ENCODE data around the gene ATMIN. TPM values are rescaled to one million over a fixed set of nuclear protein-coding genes. Genes with fewer than 3 reads are reported as not detected.

The ATMIN gene
- total RNA-seq, 2 donors from 2014 or later: 24.8 to 27.3 TPM

DNA sequence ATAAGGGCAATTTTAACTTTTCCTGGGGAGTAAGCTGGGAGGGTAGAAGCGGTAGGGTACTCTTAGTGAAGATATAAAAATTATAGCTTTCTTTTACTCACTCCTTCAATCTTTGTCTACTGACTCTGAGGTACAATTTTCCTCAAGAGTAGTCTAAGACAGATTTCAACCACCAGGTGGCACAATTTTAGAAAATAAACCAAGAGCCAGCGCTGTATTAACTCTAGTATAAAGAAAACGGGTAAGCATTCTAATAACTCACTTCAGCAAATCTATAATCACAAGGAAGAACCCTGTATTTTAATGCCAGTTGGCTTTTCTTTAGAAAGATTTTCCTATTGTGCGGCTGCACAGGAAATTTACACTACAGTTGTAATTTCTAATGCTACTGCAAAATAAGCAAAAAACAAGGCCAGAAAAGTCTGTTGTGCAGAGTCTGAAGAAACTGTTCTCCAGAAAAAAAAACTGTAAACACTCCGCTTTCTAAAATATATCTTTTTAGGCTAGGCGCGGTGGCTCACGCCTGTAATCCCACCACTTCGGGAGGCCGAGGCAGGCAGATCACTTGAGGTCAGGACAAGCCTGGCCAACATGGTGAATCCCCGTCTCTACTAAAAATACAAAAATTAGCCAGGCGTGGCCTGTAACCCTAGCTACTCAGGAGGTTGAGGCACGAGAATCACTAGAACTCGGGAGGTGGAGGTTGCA is 30.8 kb upstream of the ATMIN start:
- DNase-seq (ENCODE audit: low spot score): no peak
- intact Hi-C loops (cut with DNase I): loop anchor here in 1 of 2 donors (10.0 kb wide), 1 partner anchor 70 kb away; the partner anchor contains the start of gene C16orf46

DNA sequence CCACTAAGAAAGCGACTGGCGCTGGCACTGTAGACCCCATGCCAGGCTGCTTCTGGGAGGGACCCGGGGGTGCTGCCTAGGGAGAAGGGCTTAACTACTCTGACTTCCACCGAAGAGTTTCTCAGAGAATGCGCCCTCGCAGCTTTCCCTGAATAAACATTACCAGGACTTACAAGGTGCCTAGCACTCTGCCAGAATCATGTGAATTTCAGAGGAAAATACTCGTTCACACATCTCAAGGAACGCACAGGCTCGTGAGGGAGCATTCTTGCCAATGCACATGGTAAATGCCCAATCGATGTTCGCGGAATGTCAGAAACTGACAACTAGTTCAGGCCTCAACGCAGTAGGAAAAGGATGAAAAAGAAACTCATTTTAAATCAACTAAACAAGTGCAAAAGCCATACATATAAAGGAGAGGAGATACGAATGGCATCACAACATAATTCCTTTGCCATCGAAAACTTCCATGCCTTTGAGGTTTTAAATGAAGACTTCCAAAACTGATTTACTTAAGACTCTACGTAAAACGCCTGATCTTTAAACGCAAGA is 30.0 kb upstream of the ATMIN start:
- intact Hi-C loops (cut with DNase I): loop anchor here in 1 of 2 donors (10.0 kb wide), 1 partner anchor 69 kb away; the partner anchor contains the start of gene C16orf46
- DNase-seq (ENCODE audit: low spot score): no peak

DNA sequence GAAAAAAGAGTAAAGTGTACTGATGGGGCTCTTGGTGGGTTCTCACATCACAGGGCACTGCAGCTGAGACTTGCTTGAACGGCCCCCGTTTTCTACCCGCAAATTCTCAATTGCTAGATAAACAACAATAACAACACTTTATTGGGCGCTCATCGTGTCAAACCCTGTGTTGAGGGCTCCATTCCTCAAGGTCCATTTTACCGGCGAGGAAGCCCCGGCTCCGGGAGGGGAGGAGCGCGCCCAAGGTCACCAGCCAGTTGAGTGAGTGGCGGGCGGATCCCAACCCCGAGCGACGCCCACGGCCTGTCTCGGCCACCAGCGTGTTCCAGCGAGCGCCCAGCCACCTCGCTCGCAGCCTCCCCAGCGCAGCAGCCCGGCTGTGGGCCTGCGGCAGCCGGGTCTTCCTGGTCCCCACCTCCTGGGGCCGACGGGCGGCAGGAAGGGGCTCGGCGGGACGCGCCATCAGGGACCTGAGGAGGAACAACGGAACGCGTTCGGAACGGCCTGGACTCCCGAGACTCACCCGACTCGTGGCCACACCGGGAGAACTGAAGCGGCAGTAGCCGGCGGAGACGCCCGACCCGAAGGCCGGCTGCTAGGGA is 29.3 kb upstream of the ATMIN start:
- intact Hi-C loops (cut with DNase I): loop anchor here in 1 of 2 donors (10.0 kb wide), 1 partner anchor 68 kb away; the partner anchor contains the start of gene C16orf46
- peak; percentile 93 for DNase-seq (ENCODE audit: low spot score)

DNA sequence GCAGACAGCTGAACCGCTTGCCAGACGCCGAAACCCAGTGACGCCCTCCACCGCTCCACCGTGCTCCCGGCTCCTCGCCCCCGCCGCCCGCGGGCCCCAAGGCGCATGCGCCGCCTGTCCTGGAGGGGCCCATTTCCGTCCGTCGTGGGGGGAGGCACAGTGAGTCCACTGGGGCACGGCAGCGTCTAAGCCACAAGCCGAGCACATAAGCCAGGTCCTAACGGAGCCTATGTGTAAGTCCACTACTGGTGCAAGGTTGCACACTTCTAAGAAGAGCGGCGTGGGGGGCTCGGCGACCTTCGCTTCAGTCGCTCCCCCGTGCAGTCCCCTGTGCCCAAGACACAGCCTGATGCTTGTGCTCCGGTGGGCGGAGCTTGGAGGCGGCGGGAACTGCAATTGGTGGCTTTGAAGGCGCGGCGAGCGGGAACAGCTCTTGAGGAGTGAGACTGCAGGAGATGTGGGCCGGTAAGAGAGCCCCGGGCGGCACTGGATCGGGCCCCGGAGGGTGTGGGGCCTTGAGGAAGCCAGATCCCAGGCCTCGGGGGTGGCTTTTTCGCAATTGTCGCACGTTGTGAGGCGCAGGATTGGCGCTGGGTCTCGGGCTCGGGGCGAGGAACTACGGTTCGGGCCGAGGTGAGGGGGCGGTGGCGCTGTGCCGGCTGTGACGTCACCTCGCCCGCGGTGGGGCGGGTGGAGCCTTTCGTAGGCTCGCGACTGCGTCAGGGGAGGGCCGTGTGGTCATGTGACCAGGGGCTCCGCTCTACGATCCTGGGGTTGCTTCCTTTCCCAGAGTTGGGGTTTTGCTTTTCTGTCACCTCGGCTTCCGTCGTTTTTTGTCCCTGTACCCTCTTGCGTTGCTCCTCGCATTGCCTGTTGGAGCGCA is 28.6 kb upstream of the ATMIN start, which contains the start of the genes CENPN and CMC2:
TSS of gene CENPN (plus strand) at position 402 of the 883 bp plus-strand sequence. CDS start 4,726 bp downstream, outside the sequence.
TSS of gene CMC2 (minus strand) at position 73 of the 883 bp plus-strand sequence. CDS start 9,491 bp downstream, outside the sequence.
- peak; percentile 100 for DNase-seq (ENCODE audit: low spot score)
- intact Hi-C loops (cut with DNase I): loop anchor here in 1 of 2 donors (10.0 kb wide), 1 partner anchor 68 kb away; the partner anchor contains the start of gene C16orf46

DNA sequence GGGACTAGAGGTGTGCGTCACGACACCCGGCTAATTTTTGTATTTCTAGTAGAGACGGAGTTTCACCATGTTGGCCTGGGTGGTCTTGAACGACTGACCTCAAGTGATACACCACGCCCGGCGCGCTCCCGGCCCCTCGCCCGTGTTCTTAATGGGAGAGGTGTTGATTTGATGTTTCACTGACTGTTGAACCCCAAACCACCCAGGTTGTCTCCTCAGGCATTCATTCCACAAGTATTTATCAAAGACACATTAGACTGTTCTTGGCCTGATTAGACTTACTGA is 27.2 kb upstream of the ATMIN start:
- DNase-seq (ENCODE audit: low spot score): no peak
- intact Hi-C loops (cut with DNase I): loop anchor here in 1 of 2 donors (10.0 kb wide), 1 partner anchor 66 kb away; the partner anchor contains the start of gene C16orf46

DNA sequence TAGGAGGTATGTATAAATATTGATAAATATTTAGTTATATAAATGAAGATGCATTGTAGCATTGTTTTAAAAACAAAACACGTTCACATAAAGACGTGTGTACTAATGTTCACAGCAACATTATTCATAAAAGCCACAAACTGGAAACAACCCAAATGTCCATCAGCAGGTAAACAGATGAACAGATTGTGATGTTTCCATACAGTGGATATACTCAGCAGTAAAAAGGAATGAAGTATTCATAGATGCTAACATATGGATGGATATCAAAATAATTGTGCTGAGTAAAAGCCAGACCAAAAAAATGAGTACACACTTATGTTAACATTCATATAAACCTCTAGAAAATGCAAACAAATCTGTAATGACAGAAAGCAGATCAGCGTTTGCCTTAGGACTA is 22.7 kb upstream of the ATMIN start:
- intact Hi-C loops (cut with DNase I): no loop called here
- DNase-seq (ENCODE audit: low spot score): no peak

DNA sequence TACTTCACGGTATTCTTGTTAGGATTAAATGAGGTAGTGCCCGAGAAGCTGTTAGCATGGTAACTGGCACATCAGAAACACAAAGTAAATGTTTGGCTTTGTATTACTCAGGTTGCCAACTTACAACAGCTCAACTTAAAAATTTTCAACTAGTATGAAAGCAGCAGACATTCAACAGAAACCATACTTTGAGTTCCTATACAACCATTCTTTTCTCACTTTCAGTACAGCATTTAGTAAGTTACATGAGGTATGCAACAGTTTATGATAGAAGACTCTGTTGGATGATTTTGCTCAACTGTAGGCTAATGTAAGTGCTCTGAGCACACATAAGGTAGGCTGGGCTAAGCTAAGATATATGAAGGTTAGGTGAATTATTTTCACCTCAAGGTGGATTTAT is 21.0 kb upstream of the ATMIN start:
- intact Hi-C loops (cut with DNase I): no loop called here
- DNase-seq (ENCODE audit: low spot score): no peak

DNA sequence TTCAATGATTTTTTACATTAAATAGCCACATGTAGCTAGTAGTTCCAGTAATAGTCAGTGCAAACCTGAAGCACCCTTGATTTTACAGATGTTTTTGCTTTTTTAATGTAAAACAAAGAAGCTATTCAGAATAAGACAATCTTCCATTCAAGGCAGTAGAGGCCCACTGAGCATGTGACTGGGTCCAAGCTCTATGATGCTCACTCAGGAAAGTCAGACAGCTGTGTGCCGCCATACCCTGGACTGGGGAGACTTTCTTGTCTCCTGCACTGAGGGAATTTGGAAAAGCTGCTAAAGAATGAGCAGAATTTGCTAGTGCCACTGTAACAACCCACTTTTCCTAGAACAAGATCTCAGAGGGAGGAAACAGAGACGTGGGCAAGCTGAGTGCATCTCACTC is 17.1 kb upstream of the ATMIN start:
- intact Hi-C loops (cut with DNase I): no loop called here
- no peak for DNase-seq (ENCODE audit: low spot score)

DNA sequence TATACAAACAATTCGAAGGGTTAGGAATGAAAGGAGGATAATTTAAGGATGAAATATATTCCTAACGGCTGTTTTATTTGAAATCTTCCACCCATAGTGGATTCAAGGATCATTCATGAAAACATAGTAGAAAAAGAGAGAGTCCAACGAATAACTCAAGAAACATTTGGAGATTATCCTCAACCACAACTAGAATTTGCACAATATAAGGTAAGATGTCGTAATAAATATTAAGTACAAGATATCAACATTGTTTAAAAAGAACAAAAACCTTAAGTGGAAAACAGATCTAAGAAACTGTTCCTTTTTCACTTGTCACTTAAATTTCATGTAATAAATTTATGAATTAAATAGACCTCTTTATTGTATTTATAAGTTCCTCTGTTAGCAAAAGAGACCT is 9.2 kb upstream of the ATMIN start:
- no peak for DNase-seq (ENCODE audit: low spot score)
- intact Hi-C loops (cut with DNase I): no loop called here

DNA sequence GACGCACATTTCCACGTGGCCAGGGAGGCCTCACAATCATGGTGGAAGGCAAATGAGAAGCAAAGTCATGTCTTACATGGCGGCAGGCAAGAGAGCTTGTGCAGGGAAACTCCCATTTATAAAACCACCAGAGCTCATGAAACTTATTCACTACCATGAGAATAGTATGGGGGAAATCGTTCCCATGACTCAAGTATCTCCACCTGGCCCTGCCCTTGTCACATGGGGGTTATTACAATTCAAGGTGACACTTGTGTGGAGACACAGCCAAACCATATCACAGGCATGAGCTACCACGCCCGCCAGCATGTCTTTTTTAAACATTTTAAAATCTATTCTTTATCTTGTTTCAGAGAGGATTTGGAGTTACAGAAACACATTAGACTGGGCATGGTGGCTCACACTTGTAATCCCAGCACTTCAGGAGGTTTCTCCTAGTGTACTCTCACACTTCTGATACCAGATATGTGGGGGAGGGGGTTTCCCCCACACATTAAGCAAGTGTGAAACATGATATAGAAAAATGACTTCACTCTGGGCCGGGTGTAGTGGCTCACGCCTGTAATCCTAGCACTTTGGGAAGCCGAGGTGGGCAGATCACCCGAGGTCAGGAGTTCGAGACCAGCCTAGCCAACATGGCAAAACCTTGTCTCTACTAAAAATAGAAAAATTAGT is 5.6 kb upstream of the ATMIN start:
- DNase-seq (ENCODE audit: low spot score): no peak
- intact Hi-C loops (cut with DNase I): loop anchor here in 1 of 2 donors (10.0 kb wide), 1 partner anchor 65 kb away; the partner anchor contains the start of gene GCSH

DNA sequence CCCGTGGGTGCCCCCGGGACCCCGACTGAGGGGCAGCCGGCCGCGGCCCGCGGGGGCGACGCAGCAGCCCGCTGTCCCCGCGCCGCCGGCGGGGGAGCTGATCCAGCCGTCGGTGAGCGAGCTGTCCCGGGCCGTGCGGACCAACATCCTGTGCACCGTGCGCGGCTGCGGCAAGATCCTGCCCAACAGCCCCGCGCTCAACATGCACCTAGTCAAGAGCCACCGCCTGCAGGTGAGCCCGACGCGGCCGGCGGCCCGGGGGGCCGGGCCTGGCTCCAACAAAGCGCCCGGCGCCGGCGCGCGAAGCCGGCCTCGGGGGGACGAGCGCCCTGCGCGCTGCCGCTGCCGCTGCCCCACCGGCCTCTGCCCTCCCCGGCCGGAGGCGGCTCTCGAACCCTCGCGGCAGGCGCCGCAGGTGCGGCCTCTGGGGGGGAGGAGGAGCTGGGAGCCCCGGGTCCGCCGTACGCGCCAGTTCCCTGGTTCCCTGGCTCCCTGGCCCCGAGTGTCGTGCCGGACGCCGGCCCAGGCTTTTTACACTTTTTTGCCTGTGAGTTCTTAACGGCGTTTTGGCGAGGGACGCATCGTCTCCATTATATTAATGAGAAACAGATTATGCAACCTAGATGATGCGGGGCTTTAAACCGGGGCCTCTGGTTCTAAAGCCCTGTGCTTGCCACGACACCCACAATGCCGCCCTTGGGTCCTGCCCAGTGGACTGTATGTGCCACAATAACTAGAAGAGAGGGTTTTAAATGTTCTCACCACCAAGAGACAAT is 521 bp downstream of the ATMIN start:
- intact Hi-C loops (cut with DNase I): loop anchor here in 1 of 2 donors (10.0 kb wide), 1 partner anchor 59 kb away; the partner anchor contains the start of gene GCSH
- peak; percentile 81 for DNase-seq (ENCODE audit: low spot score)

DNA sequence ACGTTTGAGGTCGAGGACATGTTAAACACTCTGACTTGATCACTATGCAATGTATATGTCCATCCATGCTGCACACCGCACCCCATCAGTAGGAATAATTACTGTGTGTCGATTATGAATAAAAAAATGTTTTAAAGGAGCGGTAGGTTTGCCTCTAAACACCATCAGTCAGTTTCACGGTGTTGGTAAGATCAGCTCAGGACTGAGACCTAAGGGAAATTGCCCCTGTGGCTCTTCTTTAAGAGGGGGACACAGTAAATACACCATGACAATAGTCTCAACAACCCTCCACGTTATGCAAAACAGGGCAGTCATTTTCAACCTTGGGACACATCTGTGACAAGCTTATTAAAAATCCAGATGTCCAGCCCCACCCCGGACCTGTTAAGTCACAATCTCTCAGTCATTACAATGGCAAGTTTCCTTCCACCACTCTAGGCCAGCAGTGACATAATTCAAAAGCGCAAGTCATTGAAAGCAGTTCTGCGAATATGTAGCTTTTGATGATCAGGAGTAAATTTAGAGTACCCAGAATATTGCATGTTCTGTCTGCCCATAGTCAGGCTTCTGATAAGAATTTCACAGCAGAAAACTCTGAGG is 1.2 kb downstream of the ATMIN start:
- DNase-seq (ENCODE audit: low spot score): no peak
- intact Hi-C loops (cut with DNase I): loop anchor here in 1 of 2 donors (10.0 kb wide), 1 partner anchor 58 kb away; the partner anchor contains the start of gene GCSH

DNA sequence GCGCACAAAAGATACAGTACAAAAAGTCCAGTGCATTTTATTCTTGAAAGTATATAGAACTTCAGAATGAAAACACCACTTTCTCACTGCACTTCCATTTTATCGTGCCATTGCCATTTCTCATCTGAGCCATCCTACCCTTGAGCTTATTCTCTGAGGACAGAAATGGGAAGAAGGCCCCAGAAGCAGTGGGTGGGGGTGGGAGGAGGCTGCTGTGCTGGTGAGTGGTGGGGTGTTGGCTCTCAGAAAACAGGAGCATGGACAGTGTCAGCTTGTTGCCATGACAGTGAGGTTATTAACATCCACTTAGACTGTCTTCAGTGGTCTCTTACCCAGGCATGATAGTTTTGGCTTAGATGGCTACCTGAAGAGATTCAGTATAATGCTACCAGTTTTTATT is 4.5 kb downstream of the ATMIN start:
- no peak for DNase-seq (ENCODE audit: low spot score)
- intact Hi-C loops (cut with DNase I): no loop called here

DNA sequence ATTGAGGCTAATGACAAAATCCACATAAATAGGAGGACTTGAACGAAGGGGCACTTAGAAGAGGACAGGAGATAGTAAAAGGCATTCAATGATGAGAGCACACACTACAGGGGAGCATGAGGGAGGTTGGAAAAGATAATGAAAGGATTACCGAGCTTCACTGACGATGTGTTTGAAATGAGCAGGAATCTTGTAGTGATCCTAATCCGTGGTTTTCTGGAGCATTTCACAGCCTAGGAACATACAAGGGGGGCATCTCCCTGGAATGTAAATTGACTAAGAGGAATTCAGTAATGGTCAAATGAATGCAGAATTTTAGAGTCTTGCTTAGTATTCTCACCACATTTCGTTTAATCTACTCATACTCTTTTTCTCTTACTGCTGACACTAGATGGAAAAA is 5.2 kb downstream of the ATMIN start:
- no peak for DNase-seq (ENCODE audit: low spot score)
- intact Hi-C loops (cut with DNase I): no loop called here

DNA sequence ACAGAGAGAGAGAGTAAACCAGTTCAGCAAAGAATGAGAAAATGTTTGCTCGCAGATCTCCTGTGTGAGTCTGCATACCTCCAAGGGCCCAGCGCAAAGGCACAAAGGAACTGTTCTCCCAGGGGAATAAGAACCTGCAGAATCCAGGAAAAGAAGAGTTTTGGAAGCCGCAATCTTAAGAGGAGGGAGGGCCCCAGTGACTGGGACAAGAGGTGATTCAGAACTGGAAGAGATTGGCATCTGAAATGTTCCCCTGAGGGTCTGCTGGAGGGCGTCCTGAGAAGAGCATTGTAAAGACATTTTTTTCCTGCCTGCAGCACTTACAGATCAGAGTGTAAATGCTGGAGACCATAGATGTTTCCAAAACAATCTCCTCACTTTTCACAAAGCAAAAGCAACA is 6.1 kb downstream of the ATMIN start:
- intact Hi-C loops (cut with DNase I): no loop called here
- no peak for DNase-seq (ENCODE audit: low spot score)

DNA sequence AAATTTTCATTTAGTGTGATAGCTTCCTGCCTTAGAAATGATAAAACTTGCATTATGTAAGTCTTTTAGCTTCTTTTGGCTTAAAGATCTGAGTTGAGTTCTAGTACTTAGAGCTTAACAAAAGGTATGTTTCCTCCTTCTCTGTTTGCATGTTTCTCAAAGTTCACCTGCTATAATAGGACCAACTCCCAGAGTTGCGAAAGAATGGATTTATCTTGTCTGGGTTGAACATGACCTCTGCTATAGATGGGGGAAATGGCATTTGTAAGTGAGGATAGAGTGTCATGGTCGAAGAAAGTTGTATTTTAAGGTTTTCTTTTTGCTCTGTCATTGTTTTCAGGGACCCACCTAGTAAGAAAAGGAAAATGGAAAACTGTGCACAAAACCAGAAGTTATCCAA is 7.2 kb downstream of the ATMIN start:
- intact Hi-C loops (cut with DNase I): no loop called here
- no peak for DNase-seq (ENCODE audit: low spot score)

DNA sequence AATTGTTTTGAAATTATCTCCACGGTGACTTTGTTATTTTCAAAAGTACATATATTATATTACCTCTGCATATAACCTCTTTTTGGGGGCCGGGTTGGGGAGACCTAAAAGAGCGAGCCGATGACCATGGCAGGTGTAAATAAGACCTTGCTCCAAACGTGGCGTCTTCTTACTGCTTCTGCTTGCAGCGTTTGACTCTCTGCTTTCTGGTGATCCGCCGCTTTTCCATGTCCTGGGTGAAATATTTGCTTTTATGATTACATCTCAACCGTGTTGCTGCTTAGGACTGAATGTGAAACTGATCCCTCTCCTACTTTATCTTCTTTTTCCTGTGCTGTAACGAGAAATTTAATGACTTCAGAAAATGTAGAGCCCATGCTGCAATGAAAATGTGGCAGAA is 18.1 kb downstream of the ATMIN start:
- DNase-seq (ENCODE audit: low spot score): no peak
- intact Hi-C loops (cut with DNase I): no loop called here

Measured in posterior vena cava (tissue), 2 donors.